ENCODE data around the gene GALNT18. TPM values are rescaled to one million over a fixed set of nuclear protein-coding genes. Genes with fewer than 3 reads are reported as not detected.

GALNT18 gene
- total and polyA plus RNA-seq, 2 of the 4 experiments (the other 2 are of a cell fraction) = 9.5 to 11.3 TPM

- Histone ChIP-seq H3K79me1 (ENCODE audit: low read depth in 1 of 2, low read length in 2 of 2) (no peaks in the 10 kb centered on the region), H3K27me3 (ENCODE audit: control insufficient read depth, insufficient read depth, low read length) (peaks cover 55% of the 10 kb centered on the region), H3K56ac (ENCODE audit: extremely low read depth, insufficient read depth, low read length) (no peak overlapping the region), H3K9me1 (ENCODE audit: insufficient read depth, low read length) (no peaks in the 10 kb centered on the region), H3K4me2 (ENCODE audit: low read depth, low read length) (no peak overlapping the region), H3K4me1 (ENCODE audit: control insufficient read depth, insufficient read depth, low read length) (no peaks in the 10 kb centered on the region), H2BK15ac (ENCODE audit: low read depth, low read length) (no peak overlapping the region), H3K27ac (ENCODE audit: insufficient read depth, low read length) (no peak overlapping the region), H2BK5ac (ENCODE audit: low read depth, low read length, poor library complexity, severe bottlenecking) (no peak overlapping the region), H2BK120ac (ENCODE audit: low read depth, low read length) (no peak overlapping the region), H4K20me1 (ENCODE audit: insufficient read depth, low read length) (no peaks in the 10 kb centered on the region), H3K23ac (ENCODE audit: low read depth, low read length) (no peak overlapping the region), H3K9ac (ENCODE audit: low read depth, low read length) (no peak overlapping the region), H4K5ac (ENCODE audit: low read depth, low read length) (no peak overlapping the region), H2AK9ac (replicated peaks; ENCODE audit: low read depth, low read length, poor library complexity) (no peak overlapping the region), H2BK20ac (ENCODE audit: low read depth, low read length) (no peak overlapping the region), H3K14ac (replicated peaks; ENCODE audit: low read depth, low read length) (no peak overlapping the region), H3K4ac (ENCODE audit: low read depth, low read length) (no peak overlapping the region), H3K4me3 (ENCODE audit: insufficient read depth, low read depth, low read length) (no peak overlapping the region), H3K36me3 (ENCODE audit: control insufficient read depth, insufficient read depth, low read length) (no peaks in the 10 kb centered on the region), H2AFZ (replicated peaks; ENCODE audit: low read length, poor library complexity) (no peak overlapping the region), H2AK5ac (ENCODE audit: low read depth, low read length) (no peak overlapping the region), H4K91ac (ENCODE audit: insufficient read depth, low read depth, low read length) (no peak overlapping the region), H3K18ac (ENCODE audit: low read depth, low read length) (no peak overlapping the region), H4K8ac (ENCODE audit: low read depth in 2 of 2, low read length in 2 of 2) (no peak overlapping the region), H3K9me3 (ENCODE audit: control insufficient read depth, insufficient read depth, low read length) (no peaks in the 10 kb centered on the region)
- ChIA-PET POLR2A (ENCODE audit: unreplicated experiment) (no interaction called here), CTCF (no interaction called here)
- no peak for TF ChIP-seq USF2 (IDR thresholded peaks at IDR 0.05; ENCODE audit: low read depth, low read length)
- TF ChIP-seq CEBPB (IDR thresholded peaks at IDR 0.05; ENCODE audit: low read depth, low read length) = no peak
- TF ChIP-seq POLR2A (IDR thresholded peaks at IDR 0.05; ENCODE audit: low read depth, low read length) = no peak
- no peak for TF ChIP-seq RFX5 (IDR thresholded peaks at IDR 0.05; ENCODE audit: low read depth, low read length)
- TF ChIP-seq NFE2L2 (IDR thresholded peaks at IDR 0.05; ENCODE audit: low read depth, low read length) = no peak
- no peak for TF ChIP-seq CHD1 (IDR thresholded peaks at IDR 0.05; ENCODE audit: low read depth, low read length)
- TF ChIP-seq FOS (IDR thresholded peaks at IDR 0.05; ENCODE audit: low read depth, low read length) = no peak
- no peak for TF ChIP-seq RCOR1 (IDR thresholded peaks at IDR 0.05; ENCODE audit: insufficient replicate concordance, low read length)
- no peak for TF ChIP-seq MXI1 (IDR thresholded peaks at IDR 0.05; ENCODE audit: borderline replicate concordance, low read depth, low read length)
- no peak for TF ChIP-seq BHLHE40 (IDR thresholded peaks at IDR 0.05; ENCODE audit: low read depth, low read length)
- TF ChIP-seq SMC3 (IDR thresholded peaks at IDR 0.05; ENCODE audit: low read depth, low read length) = no peak
- no peak for TF ChIP-seq MAFK (IDR thresholded peaks at IDR 0.05; ENCODE audit: low read depth, low read length)
- TF ChIP-seq CTCF (conservative IDR thresholded peaks at IDR 0.05; ENCODE audit: low read depth, low read length) = no peak
- no peak for TF ChIP-seq ELK1 (IDR thresholded peaks at IDR 0.05; ENCODE audit: borderline replicate concordance, low read depth, low read length)
- no peak for TF ChIP-seq MAZ (IDR thresholded peaks at IDR 0.05; ENCODE audit: borderline replicate concordance, low read depth, low read length)
- no peak for TF ChIP-seq RAD21 (IDR thresholded peaks at IDR 0.05; ENCODE audit: low read length)
- intact Hi-C loops (cut with micrococcal nuclease) (no loop called here), dilution Hi-C loops (cut with HindIII; ENCODE audit: low sequenced_read_pairs, unreplicated experiment) (no loop called here), in situ Hi-C loops (cut with MboI; ENCODE audit: low sequenced_read_pairs) (no loop called here)
- no peak for ATAC-seq (ENCODE audit: low read depth)
- no TSS peak for BruUV-seq (replicated peaks)
- no peak for DNase-seq
- WGBS, 2 experiments (ENCODE audit: extremely low coverage in 2 of 2, insufficient read length in 1 of 2) = no CpG with 5 or more reads among the region's 5 CpGs
These were observed 390.0 kb downstream of the GALNT18 start for GRCh38 chr11:11231763-11232162.

Measured in IMR-90 (cell line).